ENCODE results near the gene CYP39A1.

CYP39A1 gene

GRCh38 chr6:46652603-46653438 is at the start of gene CYP39A1, which contains the start of gene SLC25A27:
CYP39A1 (minus strand) TSS chr6:46652818; CDS start chr6:46652582, 236 bp downstream.
SLC25A27 (plus strand) TSS chr6:46652975; CDS start chr6:46653193, 218 bp downstream.
- peak; percentile 83 for DNase-seq

- DNase-seq = no peak
Observed at GRCh38 chr6:46699970-46700369, 47.4 kb upstream of the CYP39A1 start.

- DNase-seq = no peak
Observed at GRCh38 chr6:46690911-46691451, 38.4 kb upstream of the CYP39A1 start.

GRCh38 chr6:46690141-46690755 is 37.6 kb upstream of the CYP39A1 start:
- no peak for DNase-seq

- DNase-seq = no peak
Observed at GRCh38 chr6:46689657-46690056, 37.0 kb upstream of the CYP39A1 start.

GRCh38 chr6:46688966-46689335 is 36.3 kb upstream of the CYP39A1 start:
- no peak for DNase-seq

- no peak for DNase-seq
Observed at GRCh38 chr6:46688117-46688965, 35.7 kb upstream of the CYP39A1 start.

- DNase-seq = no peak
Observed at GRCh38 chr6:46687619-46688097, 35.0 kb upstream of the CYP39A1 start, which contains the start of gene TDRD6. TDRD6 (plus strand) TSS chr6:46687885; CDS start chr6:46688129, 244 bp downstream.

GRCh38 chr6:46684771-46685170 is 32.2 kb upstream of the CYP39A1 start:
- no peak for DNase-seq

- no peak for DNase-seq
Observed at GRCh38 chr6:46677314-46677654, 24.7 kb upstream of the CYP39A1 start.

GRCh38 chr6:46676604-46677313 is 24.1 kb upstream of the CYP39A1 start:
- no peak for DNase-seq

GRCh38 chr6:46674410-46674809 is 21.8 kb upstream of the CYP39A1 start:
- DNase-seq = no peak

- no peak for DNase-seq
Observed at GRCh38 chr6:46667377-46667776, 14.8 kb upstream of the CYP39A1 start.

- DNase-seq = no peak
Observed at GRCh38 chr6:46661483-46661882, 8.9 kb upstream of the CYP39A1 start.

- DNase-seq = no peak
Observed at GRCh38 chr6:46657642-46658041, 5.0 kb upstream of the CYP39A1 start.

- no peak for DNase-seq
Observed at GRCh38 chr6:46655803-46656202, 3.2 kb upstream of the CYP39A1 start.

GRCh38 chr6:46653439-46654195 is 999 bp upstream of the CYP39A1 start:
- no peak for DNase-seq

- no peak for DNase-seq
Observed at GRCh38 chr6:46652232-46652602, 401 bp downstream of the CYP39A1 start.

GRCh38 chr6:46651816-46652215 is 802 bp downstream of the CYP39A1 start:
- DNase-seq = no peak

GRCh38 chr6:46651006-46651405 is 1.6 kb downstream of the CYP39A1 start:
- DNase-seq = no peak

- DNase-seq = no peak
Observed at GRCh38 chr6:46648869-46649492, 3.6 kb downstream of the CYP39A1 start.
